SH-SY5Y (cell line): ENCODE measurements around the gene OAF.

ENCODE experiments used
- GATA2 ChIP-seq: IDR thresholded peaks from 2 replicates; pipeline ENCODE4 v1.6.1; 2011; ENCODE audit warnings: mild to moderate bottlenecking, low read depth, low read length
- GATA3 ChIP-seq: IDR thresholded peaks from 2 replicates; pipeline ENCODE4 v1.6.1; 2011; ENCODE audit warnings: low read depth, mild to moderate bottlenecking, low read length, moderate library complexity

GRCh38 chr11:120217941-120218694 lies 7.3 kb downstream of the OAF start:
- TF ChIP-seq GATA2 (no peak), GATA3 (no peak)
